ENCODE data around the gene ANKS4B. TPM values are rescaled to one million over a fixed set of nuclear protein-coding genes. Genes with fewer than 3 reads are reported as not detected.
A peak's percentile ranks its signal among the peaks of the same experiment; 100 is the strongest.
"Not testable (repeated sequence)": the region's sequence is repeated elsewhere in the genome, so short reads cannot be mapped to it uniquely, and the experiment has no call there.

The ANKS4B gene
- total RNA-seq, 1 experiment from 2014 or later, result 3.2 TPM

DNA sequence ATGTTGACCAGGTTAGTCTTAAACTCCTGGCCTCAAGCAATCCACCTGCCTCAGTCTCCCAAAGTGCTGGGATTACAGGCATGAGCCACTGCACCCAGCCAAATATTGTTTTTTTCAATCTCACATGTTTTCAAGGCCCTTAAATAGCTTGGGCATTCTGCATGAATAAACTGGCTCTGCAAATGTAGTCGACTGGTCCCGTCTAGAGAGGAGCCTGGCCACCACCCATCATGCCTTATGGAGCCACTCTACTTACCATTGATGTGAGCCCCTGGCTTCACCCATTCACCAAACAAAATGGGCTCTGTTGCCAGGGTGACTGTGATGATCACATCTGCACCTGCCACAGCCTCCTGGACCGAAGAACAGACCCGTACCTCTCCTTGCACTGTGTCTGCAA lies 33.8 kb downstream of the ANKS4B start:
- BruUV-seq (replicated peaks), result no TSS peak
- TF ChIP-seq, protein P1, sequence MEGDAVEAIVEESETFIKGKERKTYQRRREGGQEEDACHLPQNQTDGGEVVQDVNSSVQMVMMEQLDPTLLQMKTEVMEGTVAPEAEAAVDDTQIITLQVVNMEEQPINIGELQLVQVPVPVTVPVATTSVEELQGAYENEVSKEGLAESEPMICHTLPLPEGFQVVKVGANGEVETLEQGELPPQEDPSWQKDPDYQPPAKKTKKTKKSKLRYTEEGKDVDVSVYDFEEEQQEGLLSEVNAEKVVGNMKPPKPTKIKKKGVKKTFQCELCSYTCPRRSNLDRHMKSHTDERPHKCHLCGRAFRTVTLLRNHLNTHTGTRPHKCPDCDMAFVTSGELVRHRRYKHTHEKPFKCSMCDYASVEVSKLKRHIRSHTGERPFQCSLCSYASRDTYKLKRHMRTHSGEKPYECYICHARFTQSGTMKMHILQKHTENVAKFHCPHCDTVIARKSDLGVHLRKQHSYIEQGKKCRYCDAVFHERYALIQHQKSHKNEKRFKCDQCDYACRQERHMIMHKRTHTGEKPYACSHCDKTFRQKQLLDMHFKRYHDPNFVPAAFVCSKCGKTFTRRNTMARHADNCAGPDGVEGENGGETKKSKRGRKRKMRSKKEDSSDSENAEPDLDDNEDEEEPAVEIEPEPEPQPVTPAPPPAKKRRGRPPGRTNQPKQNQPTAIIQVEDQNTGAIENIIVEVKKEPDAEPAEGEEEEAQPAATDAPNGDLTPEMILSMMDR (IDR thresholded peaks at IDR 0.05; ENCODE audit: unreplicated experiment), result no peak
- Mint-ChIP-seq H3K4me3 (ENCODE audit: low read depth, unreplicated experiment) (no peak overlapping the region), H3K36me3 (ENCODE audit: insufficient read depth, unreplicated experiment) (no peaks in the 10 kb centered on the region), H3K9me3 (ENCODE audit: low read depth, unreplicated experiment) (peaks cover 3% of the 10 kb centered on the region), H3K27ac (ENCODE audit: unreplicated experiment) (no peak overlapping the region), H3K27me3 (ENCODE audit: unreplicated experiment) (no peaks in the 10 kb centered on the region), H3K4me1 (ENCODE audit: low read depth, unreplicated experiment) (peaks cover 49% of the 10 kb centered on the region)
- DNase-seq, result no peak
- intact Hi-C loops (cut with micrococcal nuclease; ENCODE audit: unreplicated experiment), result no loop called here
- CTCF ChIA-PET, result no interaction called here

DNA sequence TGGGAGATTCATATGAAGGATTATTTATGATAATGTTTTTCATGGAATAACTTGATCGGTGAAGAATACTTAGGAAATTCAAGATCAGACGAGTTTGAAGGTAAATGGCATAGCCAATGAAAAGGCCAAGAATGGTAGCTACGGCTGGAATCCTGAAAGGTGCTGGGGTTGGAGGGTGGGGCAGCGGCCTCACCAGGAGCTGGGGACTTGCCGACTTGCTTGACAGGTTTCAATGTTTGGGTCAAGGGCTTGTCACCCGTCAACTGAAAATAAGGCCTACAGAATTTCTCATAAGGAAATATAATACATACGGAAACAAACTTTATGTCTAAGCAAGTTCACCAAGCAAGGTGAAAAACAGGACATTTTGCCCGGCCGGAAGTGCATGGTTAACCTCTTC lies 34.7 kb downstream of the ANKS4B start:
- peak; percentile 59 for DNase-seq
- CTCF ChIA-PET, result no interaction called here
- Mint-ChIP-seq H3K27me3 (ENCODE audit: unreplicated experiment) (no peaks in the 10 kb centered on the region), H3K4me1 (ENCODE audit: low read depth, unreplicated experiment) (peaks cover 41% of the 10 kb centered on the region), H3K9me3 (ENCODE audit: low read depth, unreplicated experiment) (peaks cover 3% of the 10 kb centered on the region), H3K36me3 (ENCODE audit: insufficient read depth, unreplicated experiment) (no peaks in the 10 kb centered on the region), H3K4me3 (ENCODE audit: low read depth, unreplicated experiment) (no peak overlapping the region), H3K27ac (ENCODE audit: unreplicated experiment) (peak overlapping the region; percentile 55)
- BruUV-seq (replicated peaks), result no TSS peak
- TF ChIP-seq, protein P1 (IDR thresholded peaks at IDR 0.05; ENCODE audit: unreplicated experiment), result no peak
- intact Hi-C loops (cut with micrococcal nuclease; ENCODE audit: unreplicated experiment), result no loop called here

DNA sequence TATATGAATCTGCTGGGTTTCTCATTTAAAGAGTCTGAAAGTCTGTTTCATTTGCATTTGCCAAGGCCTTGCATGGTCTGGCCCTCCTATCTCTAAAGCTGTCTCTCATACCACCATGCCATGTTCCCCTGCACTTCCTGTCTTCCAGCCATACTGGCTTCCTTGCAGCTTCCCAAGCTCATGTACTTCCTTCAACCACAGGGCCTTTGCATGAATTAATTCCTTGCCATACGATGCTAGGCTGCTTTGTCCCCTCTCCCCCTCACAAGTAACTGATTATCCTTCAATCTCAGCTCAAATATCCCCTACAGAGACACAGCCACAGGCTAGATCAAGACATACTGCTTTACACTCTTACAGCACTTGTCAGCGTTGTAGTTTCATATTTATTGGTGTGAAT lies 38.8 kb downstream of the ANKS4B start:
- H3K36me3 Mint-ChIP-seq (ENCODE audit: insufficient read depth, unreplicated experiment), result no peaks in the 10 kb centered on the region
- H3K4me1 Mint-ChIP-seq (ENCODE audit: low read depth, unreplicated experiment), result peaks cover 16% of the 10 kb centered on the region
- H3K9me3 Mint-ChIP-seq (ENCODE audit: low read depth, unreplicated experiment), result no peaks in the 10 kb centered on the region
- BruUV-seq (replicated peaks), result no TSS peak
- H3K4me3 Mint-ChIP-seq (ENCODE audit: low read depth, unreplicated experiment), result no peak overlapping the region
- no peak for DNase-seq
- intact Hi-C loops (cut with micrococcal nuclease; ENCODE audit: unreplicated experiment), result no loop called here
- CTCF ChIA-PET, result interaction anchor here (0.6 to 1.0 kb wide), 2 partner anchors 41 to 84 kb away, joined by 3 to 8 read pairs; no protein-coding TSS in a partner anchor
- TF ChIP-seq, protein P1 (IDR thresholded peaks at IDR 0.05; ENCODE audit: unreplicated experiment), result no peak
- H3K27ac Mint-ChIP-seq (ENCODE audit: unreplicated experiment), result no peak overlapping the region
- no peaks in the 10 kb centered on the region for H3K27me3 Mint-ChIP-seq (ENCODE audit: unreplicated experiment)

DNA sequence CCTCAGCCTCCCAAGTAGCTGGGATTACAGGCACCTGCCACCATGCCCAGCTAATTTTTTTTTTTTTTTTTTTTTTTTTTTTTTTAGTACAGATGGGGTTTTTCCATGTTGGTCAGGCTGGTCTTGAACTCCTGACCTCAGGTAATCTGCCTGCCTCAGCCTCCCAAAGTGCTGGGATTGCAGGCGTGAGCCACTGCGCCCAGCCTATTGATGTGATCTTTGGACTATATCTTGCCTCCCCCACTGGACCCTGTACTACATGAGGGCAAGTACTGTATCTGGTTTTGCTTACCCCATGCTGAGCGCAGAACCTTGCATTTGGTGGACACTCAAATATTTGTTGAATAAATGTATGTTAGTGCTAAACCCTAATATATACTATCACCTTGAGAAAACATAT lies 39.3 kb downstream of the ANKS4B start:
- H3K27me3 Mint-ChIP-seq (ENCODE audit: unreplicated experiment); H3K36me3 Mint-ChIP-seq (ENCODE audit: insufficient read depth, unreplicated experiment); H3K4me3 Mint-ChIP-seq (ENCODE audit: low read depth, unreplicated experiment); BruUV-seq (replicated peaks); intact Hi-C loops (cut with micrococcal nuclease; ENCODE audit: unreplicated experiment); H3K27ac Mint-ChIP-seq (ENCODE audit: unreplicated experiment); DNase-seq; H3K9me3 Mint-ChIP-seq (ENCODE audit: low read depth, unreplicated experiment): not testable (repeated sequence)
- CTCF ChIA-PET, result interaction anchor here (0.6 to 1.2 kb wide), 4 partner anchors 12 to 84 kb away, joined by 3 to 8 read pairs (median 3); no protein-coding TSS in a partner anchor
- peaks cover 16% of the 10 kb centered on the region for H3K4me1 Mint-ChIP-seq (ENCODE audit: low read depth, unreplicated experiment)

DNA sequence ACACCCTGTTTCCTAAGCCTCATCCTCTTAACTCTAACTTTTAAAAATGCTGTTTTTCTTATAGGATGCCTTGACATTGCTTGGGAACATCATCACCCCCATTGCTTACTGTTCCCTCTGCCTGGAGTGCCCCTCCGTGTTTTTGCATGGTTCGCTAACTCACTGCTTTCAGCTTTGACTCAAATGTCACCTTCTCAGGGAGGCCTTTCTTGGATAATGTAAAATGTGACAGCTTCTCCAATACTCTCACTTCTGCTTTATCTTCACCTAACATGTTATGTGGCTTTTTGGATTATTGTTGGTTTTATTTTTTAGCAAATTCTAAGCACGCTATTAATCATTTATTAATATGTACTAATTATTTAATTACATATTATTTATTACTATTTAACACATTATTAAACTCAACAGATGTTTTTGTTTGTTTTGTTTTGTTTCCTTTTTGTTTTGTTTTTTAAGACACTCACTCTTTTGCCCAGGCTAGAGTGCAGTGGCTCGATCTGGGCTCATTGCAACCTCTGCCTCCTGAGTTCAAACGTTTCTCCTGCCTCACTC lies 40.8 kb downstream of the ANKS4B start:
- intact Hi-C loops (cut with micrococcal nuclease; ENCODE audit: unreplicated experiment), result no loop called here

More for the DNA sequence above, 40.8 kb downstream of the ANKS4B start:
- H3K4me3 Mint-ChIP-seq (ENCODE audit: low read depth, unreplicated experiment), result no peak overlapping the region
- TF ChIP-seq, protein P1 (IDR thresholded peaks at IDR 0.05; ENCODE audit: unreplicated experiment), result no peak
- H3K9me3 Mint-ChIP-seq (ENCODE audit: low read depth, unreplicated experiment), result no peaks in the 10 kb centered on the region
- CTCF ChIA-PET, result interaction anchor here (1.2 kb wide), 1 partner anchor 84 kb away, joined by 3 read pairs; no protein-coding TSS in a partner anchor
- BruUV-seq (replicated peaks), result no TSS peak
- no peak for DNase-seq
- H3K4me1 Mint-ChIP-seq (ENCODE audit: low read depth, unreplicated experiment), result peaks cover 10% of the 10 kb centered on the region
- H3K27ac Mint-ChIP-seq (ENCODE audit: unreplicated experiment), result no peak overlapping the region
- peaks cover 7% of the 10 kb centered on the region for H3K27me3 Mint-ChIP-seq (ENCODE audit: unreplicated experiment)
- peaks cover 12% of the 10 kb centered on the region for H3K36me3 Mint-ChIP-seq (ENCODE audit: insufficient read depth, unreplicated experiment)
